ENCODE data around the gene PJA2. TPM values are rescaled to one million over a fixed set of nuclear protein-coding genes. Genes with fewer than 3 reads are reported as not detected.

PJA2 gene
- polyA plus RNA-seq, 1 donor from 2014 or later = 142 TPM

DNA sequence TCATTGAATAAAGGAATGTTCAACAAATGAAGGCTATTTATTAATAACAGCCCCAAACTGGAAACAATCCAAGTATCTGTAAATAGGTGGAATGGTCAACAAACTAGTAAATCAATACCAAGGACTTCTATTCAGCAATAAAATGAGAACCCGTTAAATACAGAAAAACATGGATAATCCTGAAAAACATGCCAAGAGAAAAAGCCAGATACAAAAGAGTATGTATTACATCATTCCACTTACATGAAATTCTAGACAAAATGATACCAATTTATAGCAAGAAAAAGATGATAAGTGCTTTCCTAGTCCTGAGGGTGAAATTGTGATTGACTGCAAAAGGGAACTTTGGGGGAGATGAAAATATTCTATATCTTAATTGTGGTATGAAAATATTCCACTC, 3.1 kb downstream of the PJA2 start:
- Histone ChIP-seq H4K20me1 (ENCODE audit: insufficient read depth) (no peaks in the 10 kb centered on the region), H3K4me2 (ENCODE audit: low read length) (peak overlapping the region; percentile 74), H3K36me3 (ENCODE audit: insufficient read depth, low read length) (no peaks in the 10 kb centered on the region)

DNA sequence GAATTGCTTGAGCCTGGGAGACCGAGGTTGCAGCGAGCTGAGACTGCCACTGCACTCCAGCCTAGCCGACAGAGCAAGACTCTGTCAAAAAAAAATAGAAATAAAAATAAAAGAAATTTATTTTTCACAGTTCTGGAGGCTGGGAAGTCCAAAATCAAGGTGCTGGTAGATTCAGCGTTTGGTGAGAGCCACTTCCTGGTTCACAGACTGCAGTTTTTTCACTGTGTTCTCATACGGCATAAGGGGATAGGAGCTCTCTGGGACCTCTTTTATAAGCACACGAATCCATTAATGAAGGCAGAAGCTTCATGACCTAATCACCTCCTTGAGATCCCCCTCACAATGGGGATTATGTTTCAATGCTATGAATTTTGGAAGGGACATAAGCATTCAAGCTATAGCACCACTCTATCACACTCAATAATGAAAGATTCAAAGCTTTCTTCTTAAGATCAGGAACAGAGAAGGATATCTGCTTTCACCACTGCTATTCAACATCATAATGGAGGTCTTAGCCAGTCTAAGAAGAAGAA, 5.3 kb downstream of the PJA2 start:
- Histone ChIP-seq H3K27me3 (ENCODE audit: insufficient read depth, low read depth, low read length) (no peaks in the 10 kb centered on the region), H2AFZ (ENCODE audit: low read depth, low read length) (no peak overlapping the region), H3K9ac (ENCODE audit: low read length) (no peak overlapping the region), H3F3A (ENCODE audit: insufficient read depth, low read length, poor library complexity, severe bottlenecking) (peaks cover 4% of the 10 kb centered on the region), H4K20me1 (ENCODE audit: insufficient read depth) (no peaks in the 10 kb centered on the region), H3K9me3 (ENCODE audit: low read length) (no peaks in the 10 kb centered on the region), H3K4me3 (ENCODE audit: low read length) (no peak overlapping the region), H3K4me2 (ENCODE audit: low read length) (no peak overlapping the region), H3K9me2 (ENCODE audit: insufficient read depth, low read length) (no peaks in the 10 kb centered on the region), H3K79me2 (replicated peaks; ENCODE audit: insufficient read depth, low read length) (peaks cover 96% of the 10 kb centered on the region), H3K27ac (ENCODE audit: low read length) (no peak overlapping the region), H3K36me3 (ENCODE audit: insufficient read depth, low read length) (no peaks in the 10 kb centered on the region)
- TF ChIP-seq MXI1 (conservative IDR thresholded peaks at IDR 0.05; ENCODE audit: poor library complexity, severe bottlenecking) (no peak), TAF1 (IDR thresholded peaks at IDR 0.05; ENCODE audit: low read depth) (no peak), SMC3 (conservative IDR thresholded peaks at IDR 0.05; ENCODE audit: poor library complexity) (no peak), POLR2AphosphoS5 (IDR thresholded peaks at IDR 0.05) (no peak), RAD21 (conservative IDR thresholded peaks at IDR 0.05) (no peak)
- TF ChIP-seq, protein P1, sequence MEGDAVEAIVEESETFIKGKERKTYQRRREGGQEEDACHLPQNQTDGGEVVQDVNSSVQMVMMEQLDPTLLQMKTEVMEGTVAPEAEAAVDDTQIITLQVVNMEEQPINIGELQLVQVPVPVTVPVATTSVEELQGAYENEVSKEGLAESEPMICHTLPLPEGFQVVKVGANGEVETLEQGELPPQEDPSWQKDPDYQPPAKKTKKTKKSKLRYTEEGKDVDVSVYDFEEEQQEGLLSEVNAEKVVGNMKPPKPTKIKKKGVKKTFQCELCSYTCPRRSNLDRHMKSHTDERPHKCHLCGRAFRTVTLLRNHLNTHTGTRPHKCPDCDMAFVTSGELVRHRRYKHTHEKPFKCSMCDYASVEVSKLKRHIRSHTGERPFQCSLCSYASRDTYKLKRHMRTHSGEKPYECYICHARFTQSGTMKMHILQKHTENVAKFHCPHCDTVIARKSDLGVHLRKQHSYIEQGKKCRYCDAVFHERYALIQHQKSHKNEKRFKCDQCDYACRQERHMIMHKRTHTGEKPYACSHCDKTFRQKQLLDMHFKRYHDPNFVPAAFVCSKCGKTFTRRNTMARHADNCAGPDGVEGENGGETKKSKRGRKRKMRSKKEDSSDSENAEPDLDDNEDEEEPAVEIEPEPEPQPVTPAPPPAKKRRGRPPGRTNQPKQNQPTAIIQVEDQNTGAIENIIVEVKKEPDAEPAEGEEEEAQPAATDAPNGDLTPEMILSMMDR (IDR thresholded peaks at IDR 0.05; ENCODE audit: poor library complexity, severe bottlenecking) = no peak

More for the DNA sequence above, 3.1 kb downstream of the PJA2 start:
- peak overlapping the region; percentile 84 for H3K4me3 ChIP-seq (ENCODE audit: low read length)
- H3K79me2 ChIP-seq (replicated peaks; ENCODE audit: insufficient read depth, low read length) = peaks cover 74% of the 10 kb centered on the region
- no peaks in the 10 kb centered on the region for H3K27me3 ChIP-seq (ENCODE audit: insufficient read depth, low read depth, low read length)
- no peak overlapping the region for H3K9ac ChIP-seq (ENCODE audit: low read length)
- TF ChIP-seq POLR2AphosphoS5 (IDR thresholded peaks at IDR 0.05) = no peak
- TF ChIP-seq EP300 (conservative IDR thresholded peaks at IDR 0.05; ENCODE audit: poor library complexity, severe bottlenecking) = no peak
- no peak for TF ChIP-seq RAD21 (conservative IDR thresholded peaks at IDR 0.05)
- TF ChIP-seq SMC3 (conservative IDR thresholded peaks at IDR 0.05; ENCODE audit: poor library complexity) = no peak
- TF ChIP-seq MXI1 (conservative IDR thresholded peaks at IDR 0.05; ENCODE audit: poor library complexity, severe bottlenecking) = no peak
- TF ChIP-seq, protein P2, sequence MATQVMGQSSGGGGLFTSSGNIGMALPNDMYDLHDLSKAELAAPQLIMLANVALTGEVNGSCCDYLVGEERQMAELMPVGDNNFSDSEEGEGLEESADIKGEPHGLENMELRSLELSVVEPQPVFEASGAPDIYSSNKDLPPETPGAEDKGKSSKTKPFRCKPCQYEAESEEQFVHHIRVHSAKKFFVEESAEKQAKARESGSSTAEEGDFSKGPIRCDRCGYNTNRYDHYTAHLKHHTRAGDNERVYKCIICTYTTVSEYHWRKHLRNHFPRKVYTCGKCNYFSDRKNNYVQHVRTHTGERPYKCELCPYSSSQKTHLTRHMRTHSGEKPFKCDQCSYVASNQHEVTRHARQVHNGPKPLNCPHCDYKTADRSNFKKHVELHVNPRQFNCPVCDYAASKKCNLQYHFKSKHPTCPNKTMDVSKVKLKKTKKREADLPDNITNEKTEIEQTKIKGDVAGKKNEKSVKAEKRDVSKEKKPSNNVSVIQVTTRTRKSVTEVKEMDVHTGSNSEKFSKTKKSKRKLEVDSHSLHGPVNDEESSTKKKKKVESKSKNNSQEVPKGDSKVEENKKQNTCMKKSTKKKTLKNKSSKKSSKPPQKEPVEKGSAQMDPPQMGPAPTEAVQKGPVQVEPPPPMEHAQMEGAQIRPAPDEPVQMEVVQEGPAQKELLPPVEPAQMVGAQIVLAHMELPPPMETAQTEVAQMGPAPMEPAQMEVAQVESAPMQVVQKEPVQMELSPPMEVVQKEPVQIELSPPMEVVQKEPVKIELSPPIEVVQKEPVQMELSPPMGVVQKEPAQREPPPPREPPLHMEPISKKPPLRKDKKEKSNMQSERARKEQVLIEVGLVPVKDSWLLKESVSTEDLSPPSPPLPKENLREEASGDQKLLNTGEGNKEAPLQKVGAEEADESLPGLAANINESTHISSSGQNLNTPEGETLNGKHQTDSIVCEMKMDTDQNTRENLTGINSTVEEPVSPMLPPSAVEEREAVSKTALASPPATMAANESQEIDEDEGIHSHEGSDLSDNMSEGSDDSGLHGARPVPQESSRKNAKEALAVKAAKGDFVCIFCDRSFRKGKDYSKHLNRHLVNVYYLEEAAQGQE (IDR thresholded peaks at IDR 0.05; ENCODE audit: borderline replicate concordance) = no peak
- no peak for TF ChIP-seq EZH2 (IDR thresholded peaks at IDR 0.05; ENCODE audit: borderline replicate concordance, insufficient read depth, low read length, poor library complexity, severe bottlenecking)
- no peak for TF ChIP-seq TAF1 (IDR thresholded peaks at IDR 0.05; ENCODE audit: low read depth)
- H3F3A ChIP-seq (ENCODE audit: insufficient read depth, low read length, poor library complexity, severe bottlenecking) = peaks cover 4% of the 10 kb centered on the region
- peak overlapping the region; percentile 1 for H3K27ac ChIP-seq (ENCODE audit: low read length)
- no peak overlapping the region for H2AFZ ChIP-seq (ENCODE audit: low read depth, low read length)
- no peaks in the 10 kb centered on the region for H3K9me3 ChIP-seq (ENCODE audit: low read length)
- no peaks in the 10 kb centered on the region for H3K9me2 ChIP-seq (ENCODE audit: insufficient read depth, low read length)
